WTC11 (cell line): ENCODE data around the gene CLDN20. TPM values are rescaled to one million over a fixed set of nuclear protein-coding genes. Genes with fewer than 3 reads are reported as not detected.
A peak's percentile ranks its signal among the peaks of the same experiment; 100 is the strongest.

Source experiments
- ATAC-seq: fragments of 200-7000 bp; cut with Tn5 transposase; 2 replicates; pipeline ENCODE4 v1.10.0; 2021; ENCODE audit warnings: mild to moderate bottlenecking, moderate library complexity
- CTCF ChIA-PET: fragments of 300-600 bp; sonication (Branson Sonifier 250); formaldehyde crosslinking; loops from one replicate; lab custom pipeline; 2021; ENCODE audit warnings: antibody characterized with exemption; lab: Charles Lee
- POLR2A ChIA-PET: fragments of 350-600 bp; sonication (Branson Sonifier 250); formaldehyde crosslinking; loops from one replicate; lab custom pipeline; 2021; ENCODE audit warnings: antibody characterized with exemption; lab: Charles Lee
- DNase-seq: peaks from one replicate; pipeline ENCODE4 v3.0.0; 2021; ENCODE audit warnings: low spot score
- H3K27ac Mint-ChIP-seq: 2 replicates; pipeline ENCODE4 v1.8.0; 2021; ENCODE audit warnings: mixed read lengths
- H3K27me3 Mint-ChIP-seq: 2 replicates; pipeline ENCODE4 v1.8.0; 2021; ENCODE audit warnings: low read depth, mild to moderate bottlenecking, moderate library complexity, mixed read lengths
- H3K36me3 Mint-ChIP-seq: 2 replicates; pipeline ENCODE4 v1.8.0; 2021; ENCODE audit warnings: mixed read lengths
- H3K4me1 Mint-ChIP-seq: 2 replicates; pipeline ENCODE4 v1.8.0; 2022; ENCODE audit warnings: mixed read lengths
- H3K4me3 Mint-ChIP-seq: 2 replicates; pipeline ENCODE4 v1.8.0; 2021; ENCODE audit warnings: mild to moderate bottlenecking, moderate library complexity, mixed read lengths
- H3K9me3 Mint-ChIP-seq: 2 replicates; pipeline ENCODE4 v1.8.0; 2021; ENCODE audit warnings: mixed read lengths
- ARID4B ChIP-seq: sonication (generic); formaldehyde crosslinking; IDR thresholded peaks from 2 replicates; pipeline ENCODE4 v1.8.0; 2023; ENCODE audit warnings: missing genetic modification reagents, mild to moderate bottlenecking, borderline replicate concordance
- ATF6 ChIP-seq: sonication (generic); formaldehyde crosslinking; IDR thresholded peaks from 2 replicates; pipeline ENCODE4 v1.8.1; 2023; ENCODE audit warnings: mild to moderate bottlenecking, missing genetic modification reagents
- ERG ChIP-seq: fragments of 250-450 bp; sonication (Bioruptor Pico); IDR thresholded peaks from 2 replicates; pipeline ENCODE4 v1.8.0; 2021; ENCODE audit warnings: mild to moderate bottlenecking
- IRF1 ChIP-seq: sonication (generic); formaldehyde crosslinking; IDR thresholded peaks from 2 replicates; pipeline ENCODE4 v1.8.0; 2023; ENCODE audit warnings: missing genetic modification reagents
- MXD4 ChIP-seq: fragments of 250-450 bp; sonication (Bioruptor Pico); IDR thresholded peaks from 2 replicates; pipeline ENCODE4 v1.8.0; 2021; ENCODE audit warnings: mild to moderate bottlenecking, moderate library complexity, borderline replicate concordance
- PRRX2 ChIP-seq: fragments of 250-450 bp; sonication (Bioruptor Pico); IDR thresholded peaks from 2 replicates; pipeline ENCODE4 v1.8.0; 2021; ENCODE audit warnings: mild to moderate bottlenecking
- ZBTB43 ChIP-seq: sonication (generic); formaldehyde crosslinking; IDR thresholded peaks from 2 replicates; pipeline ENCODE4 v1.8.1; 2023; ENCODE audit warnings: mild to moderate bottlenecking, missing genetic modification reagents
- ZNF219 ChIP-seq: sonication (generic); formaldehyde crosslinking; IDR thresholded peaks from 2 replicates; pipeline ENCODE4 v1.8.0; 2023; ENCODE audit warnings: missing genetic modification reagents, mild to moderate bottlenecking, borderline replicate concordance
- ZNF281 ChIP-seq: sonication (generic); formaldehyde crosslinking; IDR thresholded peaks from 2 replicates; pipeline ENCODE4 v1.8.0; 2023; ENCODE audit warnings: mild to moderate bottlenecking, missing genetic modification reagents
- ZNF416 ChIP-seq: fragments of 250-450 bp; sonication (Bioruptor Pico); IDR thresholded peaks from 2 replicates; pipeline ENCODE4 v1.9.0; 2021; ENCODE audit warnings: mild to moderate bottlenecking, inconsistent platforms
- ZNF532 ChIP-seq: fragments of 250-450 bp; sonication (Bioruptor Pico); IDR thresholded peaks from 2 replicates; pipeline ENCODE4 v1.9.0; 2021; ENCODE audit warnings: mild to moderate bottlenecking, borderline replicate concordance
- total RNA-seq: library from RNA; stranded (reverse); gene quantifications from 3 replicates; pipeline ENCODE4 v1.2.3, GENCODE V29; 2021

CLDN20 gene
- total RNA-seq, 1 experiment from 2014 or later, result not detected

- no peak for TF ChIP-seq ATF6
- no peak for TF ChIP-seq ZNF219
- no peak for TF ChIP-seq ERG (CRISPR knock-in tag)
- TF ChIP-seq ZNF281 (CRISPR knock-in tag), result no peak
- no peak for TF ChIP-seq ZNF532
- no peak for TF ChIP-seq MXD4
- TF ChIP-seq PRRX2 (CRISPR knock-in tag), result no peak
- TF ChIP-seq IRF1 (CRISPR knock-in tag), result no peak
- no peak for TF ChIP-seq ZBTB43
- TF ChIP-seq, all 79 proteins: peak for 0
Measured at GRCh38 chr6:155235087-155235486, 28.7 kb upstream of the CLDN20 start (continued).

DNA sequence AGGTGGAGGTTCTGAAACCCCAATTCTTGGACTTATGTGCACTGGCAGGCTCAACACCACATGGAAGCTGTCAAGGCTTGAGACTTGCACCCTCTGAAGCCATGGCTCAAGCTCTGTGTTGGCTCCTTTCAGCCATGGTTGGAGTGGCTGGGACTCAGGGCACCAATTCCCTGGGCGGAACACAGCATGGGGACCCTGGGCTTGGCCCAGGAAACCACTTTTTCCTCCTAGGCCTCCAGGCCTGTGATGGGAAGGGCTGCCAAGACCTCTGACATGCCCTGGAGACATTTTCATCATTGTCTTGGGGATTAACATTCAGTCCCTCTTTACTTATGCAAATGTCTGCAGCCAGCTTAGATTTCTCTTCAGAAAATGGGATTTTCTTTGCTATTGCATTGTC, 26.2 kb upstream of the CLDN20 start:
- Mint-ChIP-seq H3K4me1 (peaks cover 7% of the 10 kb centered on the region), H3K36me3 (peaks cover 63% of the 10 kb centered on the region), H3K4me3 (no peak overlapping the region), H3K9me3 (peaks cover 43% of the 10 kb centered on the region), H3K27ac (no peak overlapping the region), H3K27me3 (peaks cover 3% of the 10 kb centered on the region; the same call in 1 of the 2 replicates)
- ChIA-PET CTCF (no interaction called here), POLR2A (no interaction called here)
- TF ChIP-seq ARID4B (CRISPR knock-in tag), result no peak
- peak; percentile 99 for TF ChIP-seq ZNF416
- ATAC-seq (no peak), DNase-seq (no peak)
